ENCODE measurements around the gene HCN4. TPM values are rescaled to one million over a fixed set of nuclear protein-coding genes. Genes with fewer than 3 reads are reported as not detected.

HCN4 gene
- total RNA-seq, 4 donors from 2014 or later: not detected

- TF ChIP-seq CTCF (IDR thresholded peaks at IDR 0.05) (no peak), POLR2A (IDR thresholded peaks at IDR 0.05) (no peak)
- H3K4me1 ChIP-seq: no peaks in the 10 kb centered on the region
- H3K36me3 ChIP-seq: no peaks in the 10 kb centered on the region
- H3K27me3 ChIP-seq: peaks cover 0 to 31% (median 0%) of the 10 kb centered on the region in 4 donors
- H3K9me3 ChIP-seq: no peaks in the 10 kb centered on the region
- intact Hi-C loops (cut with DNase I): no loop called here
- 57 to 94% methylated on average over 2 of the region's 5 CpGs for WGBS, 2 donors
- no peak overlapping the region for H3K27ac ChIP-seq
- DNase-seq: no peak
- H3K4me3 ChIP-seq: no peak overlapping the region
Measured at GRCh38 chr15:73397461-73397860, 28.7 kb upstream of the HCN4 start.

GRCh38 chr15:73395671-73396070, 26.9 kb upstream of the HCN4 start:
- Histone ChIP-seq H3K27ac (no peak overlapping the region), H3K9me3 (no peaks in the 10 kb centered on the region), H3K4me1 (no peaks in the 10 kb centered on the region), H3K27me3 (peaks cover 0 to 44% (median 0%) of the 10 kb centered on the region in 4 donors), H3K4me3 (no peak overlapping the region), H3K36me3 (no peaks in the 10 kb centered on the region)
- DNase-seq: no peak
- WGBS, 2 donors: 78 to 91% methylated on average over 2 of the region's 2 CpGs
- no peak for TF ChIP-seq POLR2A (IDR thresholded peaks at IDR 0.05)
- TF ChIP-seq CTCF (IDR thresholded peaks at IDR 0.05): no peak
- intact Hi-C loops (cut with DNase I): no loop called here

DNA sequence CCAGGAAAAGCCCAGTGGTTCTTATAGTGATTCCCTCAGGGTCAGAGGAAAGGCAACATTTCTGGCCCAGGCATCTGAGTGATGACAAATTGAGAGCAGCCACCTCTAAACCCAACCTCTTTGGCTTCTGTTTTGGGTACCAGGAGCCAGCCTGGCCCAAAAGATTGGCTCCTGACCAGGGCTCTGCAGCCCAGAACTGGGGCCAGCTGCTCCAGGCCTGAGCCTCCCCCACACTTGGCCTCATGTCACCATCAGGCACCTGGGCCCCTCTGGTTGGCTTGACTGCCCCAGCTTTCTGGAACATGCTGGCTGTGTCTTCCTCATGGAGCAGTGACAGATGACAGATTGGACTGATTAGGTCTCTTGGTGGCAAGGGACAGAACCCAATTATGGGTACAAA, 26.0 kb upstream of the HCN4 start:
- Histone ChIP-seq H3K27ac (no peak overlapping the region), H3K4me3 (no peak overlapping the region), H3K9me3 (no peaks in the 10 kb centered on the region), H3K36me3 (no peaks in the 10 kb centered on the region), H3K4me1 (no peaks in the 10 kb centered on the region), H3K27me3 (peaks cover 0 to 49% (median 0%) of the 10 kb centered on the region in 4 donors)
- intact Hi-C loops (cut with DNase I): no loop called here
- TF ChIP-seq POLR2A (IDR thresholded peaks at IDR 0.05) (no peak), CTCF (IDR thresholded peaks at IDR 0.05) (no peak)
- no peak for DNase-seq

DNA sequence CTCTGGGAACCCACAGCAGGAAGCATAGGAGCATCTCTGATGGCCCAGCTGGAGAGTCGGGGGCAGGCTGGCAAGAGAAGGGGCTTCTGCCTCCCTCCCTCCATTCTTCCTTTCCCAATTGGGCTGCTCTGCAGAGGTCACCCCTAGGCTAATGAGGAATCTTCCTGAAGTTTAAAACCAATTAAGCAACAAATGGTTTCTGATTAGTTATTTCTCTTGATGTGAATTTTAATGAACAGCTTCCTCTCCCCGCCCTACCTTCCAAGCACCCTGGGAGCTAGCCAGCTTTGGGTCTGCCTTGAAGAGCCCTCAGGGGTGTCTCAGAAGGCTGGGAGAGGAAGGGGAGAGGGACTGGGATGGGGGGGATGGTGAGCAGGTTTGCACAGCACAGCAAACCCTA, 24.6 kb upstream of the HCN4 start:
- WGBS, 2 donors: 44 to 64% methylated on average over 1 of the region's 2 CpGs
- Histone ChIP-seq H3K27me3 (peaks cover 0 to 52% (median 0%) of the 10 kb centered on the region in 4 donors), H3K4me1 (no peaks in the 10 kb centered on the region), H3K4me3 (no peak overlapping the region), H3K9me3 (no peaks in the 10 kb centered on the region), H3K27ac (no peak overlapping the region), H3K36me3 (no peaks in the 10 kb centered on the region)
- TF ChIP-seq POLR2A (IDR thresholded peaks at IDR 0.05) (no peak), CTCF (IDR thresholded peaks at IDR 0.05) (no peak)
- no peak for DNase-seq
- intact Hi-C loops (cut with DNase I): no loop called here

DNA sequence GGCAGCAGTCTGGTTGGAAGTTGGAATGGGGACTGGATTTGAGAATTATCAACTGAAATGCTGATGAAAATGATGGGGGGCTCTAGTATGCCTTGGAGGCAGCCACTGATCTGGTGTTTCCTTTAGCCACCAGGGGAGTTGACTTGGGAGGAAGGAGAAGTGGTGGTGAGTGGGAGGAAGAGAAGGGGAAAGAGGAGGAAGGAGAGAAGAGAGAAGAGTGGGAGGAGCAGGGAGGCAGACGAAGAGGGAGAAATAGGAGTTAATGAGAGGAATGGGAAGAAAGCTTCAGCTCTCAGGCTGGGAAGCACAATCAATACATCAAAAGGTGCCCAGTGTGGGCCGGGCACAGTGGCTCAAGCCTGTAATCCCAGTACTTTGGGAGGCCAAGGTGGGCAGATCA, 23.3 kb upstream of the HCN4 start:
- no peaks in the 10 kb centered on the region for H3K9me3 ChIP-seq
- no peaks in the 10 kb centered on the region for H3K36me3 ChIP-seq
- intact Hi-C loops (cut with DNase I): no loop called here
- WGBS, 2 donors: 49 to 68% methylated on average over 2 of the region's 2 CpGs
- no peak overlapping the region for H3K27ac ChIP-seq
- H3K4me3 ChIP-seq: no peak overlapping the region
- no peak for DNase-seq
- H3K27me3 ChIP-seq: peaks cover 0 to 64% (median 0%) of the 10 kb centered on the region in 4 donors
- TF ChIP-seq POLR2A (IDR thresholded peaks at IDR 0.05) (no peak), CTCF (IDR thresholded peaks at IDR 0.05) (no peak)
- no peaks in the 10 kb centered on the region for H3K4me1 ChIP-seq

Data from esophagus squamous epithelium (tissue), 5 donors.